Neural cell (in vitro differentiated cells): ENCODE measurements around the gene CCDC33. TPM values are rescaled to one million over a fixed set of nuclear protein-coding genes. Genes with fewer than 3 reads are reported as not detected.
A peak's percentile ranks its signal among the peaks of the same experiment; 100 is the strongest.

Source experiments
- H2AFZ ChIP-seq: fragments of 200-600, 300-800 bp; sonication (generic), shearing (Covaris generic); 2 replicates; pipeline ENCODE4 v1.6.0; 2014; ENCODE audit warnings: low read depth, mild to moderate bottlenecking, antibody characterized with exemption, low read length, moderate library complexity
- H3F3A ChIP-seq: fragments of 200-600 bp; shearing (Covaris generic); 2 replicates; pipeline ENCODE4 v1.6.1; 2016; ENCODE audit warnings: mild to moderate bottlenecking, moderate library complexity, mixed read lengths, antibody characterized with exemption, low read length; ENCODE audit not compliant: insufficient read depth, poor library complexity, severe bottlenecking
- H3K27ac ChIP-seq: fragments of 200-600, 300-800 bp; sonication (generic), shearing (Covaris generic); 2 replicates; pipeline ENCODE4 v1.5.1; 2014; ENCODE audit warnings: mild to moderate bottlenecking, low read length, moderate library complexity
- H3K27me3 ChIP-seq: fragments of 300-800, 200-600 bp; sonication (generic), shearing (Covaris generic); 2 replicates; pipeline ENCODE4 v1.6.0; 2014; ENCODE audit warnings: mild to moderate bottlenecking, low read depth, low read length, moderate library complexity; ENCODE audit not compliant: insufficient read depth
- H3K36me3 ChIP-seq: fragments of 300-800, 200-600 bp; sonication (generic), shearing (Covaris generic); 2 replicates; pipeline ENCODE4 v1.5.1; 2014; ENCODE audit warnings: mild to moderate bottlenecking, antibody characterized with exemption, low read length, moderate library complexity; ENCODE audit not compliant: insufficient read depth
- H3K4me2 ChIP-seq: fragments of 300-800, 200-600 bp; sonication (generic), shearing (Covaris generic); 2 replicates; pipeline ENCODE4 v1.6.0; 2014; ENCODE audit warnings: mild to moderate bottlenecking, low read length
- H3K4me3 ChIP-seq: fragments of 300-800, 200-600 bp; sonication (generic), shearing (Covaris generic); 2 replicates; pipeline ENCODE4 v1.5.1; 2014; ENCODE audit warnings: mild to moderate bottlenecking, low read length, moderate library complexity
- H3K79me2 ChIP-seq: fragments of 200-600 bp; shearing (Covaris generic); replicated peaks from 2 replicates; pipeline ENCODE4 v1.6.0; 2014; ENCODE audit warnings: mild to moderate bottlenecking, low read length, moderate library complexity; ENCODE audit not compliant: insufficient read depth
- H3K9ac ChIP-seq: fragments of 300-800, 200-600 bp; sonication (generic), shearing (Covaris generic); 2 replicates; pipeline ENCODE4 v1.6.1; 2016; ENCODE audit warnings: mild to moderate bottlenecking, low read length, mixed read lengths
- H3K9me2 ChIP-seq: fragments of 200-600 bp; shearing (Covaris generic); 2 replicates; pipeline ENCODE4 v1.6.1; 2016; ENCODE audit warnings: mild to moderate bottlenecking, low read length, mixed read lengths; ENCODE audit not compliant: insufficient read depth
- H3K9me3 ChIP-seq: fragments of 200-600, 300-800 bp; sonication (generic), shearing (Covaris generic); 2 replicates; pipeline ENCODE4 v1.6.1; 2016; ENCODE audit warnings: mild to moderate bottlenecking, mixed run types, low read length, moderate library complexity, mixed read lengths
- H4K20me1 ChIP-seq: fragments of 200-600 bp; shearing (Covaris generic); 2 replicates; pipeline ENCODE4 v1.6.1; 2016; ENCODE audit warnings: mild to moderate bottlenecking, mixed run types; ENCODE audit not compliant: insufficient read depth
- CTCF ChIP-seq: fragments of 450-650 bp; IDR thresholded peaks from 2 replicates; pipeline ENCODE4 v1.5.1; 2014; ENCODE audit warnings: antibody characterized with exemption, mild to moderate bottlenecking, moderate library complexity; ENCODE audit not compliant: poor library complexity, severe bottlenecking
- EP300 ChIP-seq: fragments of 450-650 bp; conservative IDR thresholded peaks from 2 replicates; pipeline ENCODE4 v1.6.1; 2014; ENCODE audit warnings: antibody characterized with exemption, mild to moderate bottlenecking, moderate library complexity; ENCODE audit not compliant: poor library complexity, severe bottlenecking
- EZH2 ChIP-seq: fragments of 200-600, 300-800 bp; shearing (Covaris generic), sonication (generic); IDR thresholded peaks from 2 replicates; pipeline ENCODE4 v1.6.1; 2014; ENCODE audit warnings: antibody characterized with exemption, low read length, borderline replicate concordance, mild to moderate bottlenecking; ENCODE audit not compliant: insufficient read depth, poor library complexity, severe bottlenecking
- MXI1 ChIP-seq: fragments of 450-650 bp; conservative IDR thresholded peaks from 2 replicates; pipeline ENCODE4 v1.6.1; 2014; ENCODE audit warnings: antibody characterized with exemption, mild to moderate bottlenecking; ENCODE audit not compliant: poor library complexity, severe bottlenecking
- POLR2AphosphoS5 ChIP-seq: IDR thresholded peaks from 2 replicates; pipeline ENCODE4 v1.6.1; 2012
- RAD21 ChIP-seq: fragments of 450-650 bp; conservative IDR thresholded peaks from 2 replicates; pipeline ENCODE4 v1.6.1; 2014; ENCODE audit warnings: antibody characterized with exemption, mild to moderate bottlenecking, moderate library complexity
- REST ChIP-seq: IDR thresholded peaks from 2 replicates; pipeline ENCODE4 v1.6.1; 2012; ENCODE audit warnings: borderline replicate concordance
- SMC3 ChIP-seq: fragments of 450-650 bp; conservative IDR thresholded peaks from 2 replicates; pipeline ENCODE4 v1.6.1; 2014; ENCODE audit warnings: antibody characterized with exemption, mild to moderate bottlenecking, moderate library complexity; ENCODE audit not compliant: poor library complexity
- TAF1 ChIP-seq: IDR thresholded peaks from 2 replicates; pipeline ENCODE4 v1.6.1; 2012; ENCODE audit warnings: low read depth
- polyA plus RNA-seq: library from polyadenylated mRNA; depleted of rRNA; stranded (reverse); fragments of >200 nt; gene quantifications from 2 replicates; pipeline ENCODE4 v1.2.3, GENCODE V29; 2014

The CCDC33 gene
- polyA plus RNA-seq, 1 donor from 2014 or later: 1.4 TPM

DNA sequence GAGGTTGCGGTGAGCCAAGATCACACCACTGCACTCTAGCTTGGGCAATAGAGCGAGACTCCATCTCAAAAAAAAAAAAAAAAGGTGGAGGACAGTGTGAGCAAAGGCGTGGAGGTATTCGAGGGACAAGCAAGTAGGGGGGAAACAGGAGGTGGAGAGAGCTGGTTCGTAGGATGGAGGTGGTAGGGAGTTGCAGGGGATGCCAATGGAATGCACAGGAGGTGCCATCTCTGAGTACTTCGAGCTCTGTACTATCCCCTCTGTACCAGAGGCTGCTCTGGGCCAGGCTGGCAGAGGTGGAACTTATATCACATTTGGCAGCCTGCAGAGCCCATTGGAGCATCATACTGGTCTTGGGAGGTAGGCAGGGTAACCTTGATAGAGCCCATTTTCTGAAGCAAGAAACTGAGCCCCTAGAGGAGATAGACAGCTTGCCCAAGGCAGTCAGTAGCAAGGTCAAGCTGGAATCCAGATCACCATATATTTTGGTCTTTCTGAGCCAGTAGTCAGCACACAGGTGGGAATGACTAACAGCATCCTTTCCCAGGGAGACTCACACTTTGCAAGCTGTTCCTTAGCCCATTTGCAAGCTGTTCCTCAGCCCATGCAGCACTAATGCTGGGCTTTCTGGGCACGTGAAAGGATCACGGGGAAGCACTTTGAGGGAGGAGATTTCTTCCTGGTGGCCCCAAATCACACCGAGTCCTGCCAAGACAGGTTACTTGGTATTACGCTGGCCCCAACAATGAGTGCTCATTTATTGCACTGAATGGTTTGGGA is 9.2 kb upstream of the CCDC33 start:
- Histone ChIP-seq H4K20me1 (no peaks in the 10 kb centered on the region), H3K4me3 (no peak overlapping the region), H2AFZ (no peak overlapping the region), H3K9ac (no peak overlapping the region), H3F3A (peaks cover 6% of the 10 kb centered on the region), H3K27me3 (no peaks in the 10 kb centered on the region), H3K4me2 (no peak overlapping the region), H3K9me3 (no peaks in the 10 kb centered on the region), H3K27ac (peak overlapping the region; percentile 100), H3K36me3 (no peaks in the 10 kb centered on the region), H3K9me2 (no peaks in the 10 kb centered on the region), H3K79me2 (no peaks in the 10 kb centered on the region)
- TF ChIP-seq SMC3: no peak

DNA sequence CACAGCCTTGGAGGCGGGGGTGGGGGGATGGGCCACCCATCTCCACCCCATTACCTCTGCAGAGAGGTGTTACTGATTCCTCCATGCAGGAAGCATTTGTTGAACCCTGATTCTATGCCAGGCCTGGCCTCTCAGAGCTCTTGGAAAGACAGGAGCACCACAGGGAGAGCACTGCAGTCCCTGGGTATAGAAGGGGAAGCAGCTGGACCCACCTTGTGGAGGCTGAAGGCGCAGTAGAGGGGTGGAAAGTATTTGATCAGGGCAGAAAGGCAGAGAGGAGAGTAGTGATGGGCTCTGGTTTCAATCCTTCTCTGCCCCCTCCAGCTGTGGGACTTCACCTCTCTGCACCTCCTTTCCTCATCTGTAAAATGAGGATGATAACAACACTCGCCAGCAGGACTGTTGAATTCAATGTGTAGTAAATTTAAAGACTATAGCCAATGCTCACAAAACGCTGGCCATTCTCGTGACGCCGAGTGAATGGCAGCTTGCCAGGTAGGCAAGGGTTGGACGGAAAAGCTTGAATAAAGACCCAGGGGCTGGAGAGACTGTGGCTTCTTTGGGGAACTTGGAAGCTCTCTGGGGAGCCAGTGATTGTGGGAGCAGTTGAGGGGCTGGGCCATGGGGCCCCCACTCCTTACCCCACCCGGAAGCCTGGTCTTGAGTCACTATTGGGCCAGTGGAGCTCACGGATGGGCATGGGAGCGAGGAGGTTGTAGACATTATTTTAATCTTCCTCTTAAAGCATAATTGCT is 8.0 kb upstream of the CCDC33 start:
- Histone ChIP-seq H3F3A (peaks cover 6% of the 10 kb centered on the region), H3K4me2 (no peak overlapping the region), H3K27me3 (no peaks in the 10 kb centered on the region), H4K20me1 (no peaks in the 10 kb centered on the region), H3K9me3 (no peaks in the 10 kb centered on the region), H2AFZ (no peak overlapping the region), H3K9me2 (no peaks in the 10 kb centered on the region), H3K27ac (peak overlapping the region; percentile 100), H3K79me2 (no peaks in the 10 kb centered on the region), H3K9ac (peak overlapping the region; percentile 46), H3K36me3 (no peaks in the 10 kb centered on the region), H3K4me3 (no peak overlapping the region)
- TF ChIP-seq MXI1: no peak
- no peak for TF ChIP-seq SMC3
- TF ChIP-seq TAF1: no peak
- no peak for TF ChIP-seq EP300
- no peak for TF ChIP-seq CTCF
- no peak for TF ChIP-seq REST
- TF ChIP-seq POLR2AphosphoS5: no peak
- no peak for TF ChIP-seq EZH2
- TF ChIP-seq RAD21: no peak
